Mucosa of rectum (tissue), 2 donors: ENCODE data around the gene CABP2.
A peak's percentile ranks its signal among the peaks of the same experiment; 100 is the strongest.
"Not testable (repeated sequence)": the region's sequence is repeated elsewhere in the genome, so short reads cannot be mapped to it uniquely, and the experiment has no call there.

ENCODE experiments used
- H3K27ac ChIP-seq, 2 donors: one replicate each; pipeline ENCODE4 v1.7.0; 2013; ENCODE audit warnings: inconsistent platforms in 2 of 2, low read depth in 2 of 2, low read length in 2 of 2
- H3K27me3 ChIP-seq, 2 donors: one replicate each; pipeline ENCODE4 v1.7.0; 2013; ENCODE audit warnings: low read length in 2 of 2; ENCODE audit not compliant: control insufficient read depth in 2 of 2, insufficient read depth in 2 of 2
- H3K36me3 ChIP-seq, 2 donors: one replicate each; pipeline ENCODE4 v1.7.0; 2013; ENCODE audit warnings: low read length in 2 of 2; ENCODE audit not compliant: control insufficient read depth in 2 of 2, insufficient read depth in 2 of 2
- H3K4me1 ChIP-seq, 2 donors: one replicate each; pipeline ENCODE4 v1.7.0; 2013; ENCODE audit warnings: low read length in 2 of 2, mild to moderate bottlenecking in 1 of 2; ENCODE audit not compliant: control insufficient read depth in 2 of 2, insufficient read depth in 2 of 2
- H3K4me3 ChIP-seq, 2 donors: one replicate each; pipeline ENCODE4 v1.7.0; 2013; ENCODE audit warnings: low read length in 2 of 2
- H3K9ac ChIP-seq, 2 donors: one replicate each; pipeline ENCODE4 v1.7.0; 2013; ENCODE audit warnings: low read length in 2 of 2, low read depth in 1 of 2, mild to moderate bottlenecking in 1 of 2
- H3K9me3 ChIP-seq, 2 donors: one replicate each; pipeline ENCODE4 v1.7.0; 2013; ENCODE audit warnings: low read length in 2 of 2; ENCODE audit not compliant: control insufficient read depth in 2 of 2
- donor health status: healthy.
- donor health status: Normal muscosa, but diverticular disease.

The CABP2 gene

GRCh38 chr11:67511558-67511957 lies 11.7 kb downstream of the CABP2 start:
- H3K9ac ChIP-seq, H3K9me3 ChIP-seq, H3K27ac ChIP-seq, H3K4me3 ChIP-seq, H3K27me3 ChIP-seq, H3K36me3 ChIP-seq: not testable (repeated sequence)
- peaks cover 15 to 20% of the 10 kb centered on the region in 2 donors for H3K4me1 ChIP-seq

GRCh38 chr11:67510023-67510345 lies 13.3 kb downstream of the CABP2 start:
- no peaks in the 10 kb centered on the region for H3K9me3 ChIP-seq
- H3K27me3 ChIP-seq: no peaks in the 10 kb centered on the region
- no peaks in the 10 kb centered on the region for H3K36me3 ChIP-seq
- no peak overlapping the region for H3K4me3 ChIP-seq
- H3K4me1 ChIP-seq: peaks cover 28 to 31% of the 10 kb centered on the region in 2 donors
- H3K9ac ChIP-seq: no peak overlapping the region
- no peak overlapping the region for H3K27ac ChIP-seq

GRCh38 chr11:67508486-67509121 lies 14.6 kb downstream of the CABP2 start:
- Histone ChIP-seq H3K4me1 (peaks cover 32 to 38% of the 10 kb centered on the region in 2 donors), H3K36me3 (no peaks in the 10 kb centered on the region), H3K9me3 (no peaks in the 10 kb centered on the region), H3K9ac (peak overlapping the region; percentile 89 to 91), H3K27me3 (no peaks in the 10 kb centered on the region), H3K4me3 (peak overlapping the region; percentile 85 to 87), H3K27ac (peak overlapping the region; percentile 99 to 100)

GRCh38 chr11:67507864-67508485 lies 15.3 kb downstream of the CABP2 start, which contains the start of gene CDK2AP2:
TSS of gene CDK2AP2 (minus strand) at chr11:67508162. CDS start at chr11:67508082, 80 bp downstream.
- Histone ChIP-seq H3K9me3 (no peaks in the 10 kb centered on the region), H3K27me3 (no peaks in the 10 kb centered on the region), H3K4me3 (peak within 1 kb of the TSS; percentile 85 to 87), H3K27ac (peak within 1 kb of the TSS; percentile 99 to 100), H3K4me1 (peaks cover 32 to 39% of the 10 kb centered on the region in 2 donors), H3K36me3 (no peaks in the 10 kb centered on the region), H3K9ac (peak within 1 kb of the TSS; percentile 89 to 91)

- Histone ChIP-seq H3K36me3 (peaks cover 0 to 2% of the 10 kb centered on the region in 2 donors), H3K27me3 (no peaks in the 10 kb centered on the region), H3K4me3 (peak overlapping the region; percentile 85 to 87), H3K9ac (peak overlapping the region; percentile 86 to 89), H3K9me3 (no peaks in the 10 kb centered on the region), H3K4me1 (peaks cover 32 to 39% of the 10 kb centered on the region in 2 donors), H3K27ac (peak overlapping the region; percentile 99 to 100)
These were observed 15.9 kb downstream of the CABP2 start for GRCh38 chr11:67507242-67507863.

- H3K27me3 ChIP-seq: no peaks in the 10 kb centered on the region
- H3K4me1 ChIP-seq: peaks cover 32 to 39% of the 10 kb centered on the region in 2 donors
- peak overlapping the region; percentile 85 to 87 for H3K4me3 ChIP-seq
- H3K9me3 ChIP-seq: no peaks in the 10 kb centered on the region
- H3K27ac ChIP-seq: peak overlapping the region; percentile 99 to 100
- peak overlapping the region; percentile 86 to 89 for H3K9ac ChIP-seq
- H3K36me3 ChIP-seq: peaks cover 0 to 6% of the 10 kb centered on the region in 2 donors
These were observed 16.7 kb downstream of the CABP2 start for GRCh38 chr11:67506426-67507051.

GRCh38 chr11:67505605-67506396 lies 17.4 kb downstream of the CABP2 start:
- Histone ChIP-seq H3K4me3 (peak overlapping the region; percentile 85 to 87), H3K9ac (peak overlapping the region; percentile 92)

GRCh38 chr11:67504950-67505581 lies 18.2 kb downstream of the CABP2 start, which contains the start of gene PITPNM1:
TSS of gene PITPNM1 (minus strand) at chr11:67505363. CDS start at chr11:67504180, 1,183 bp downstream.
- Histone ChIP-seq H3K4me3 (peak within 1 kb of the TSS; percentile 85 to 87), H3K36me3 (peaks cover 9 to 14% of the 10 kb centered on the region in 2 donors), H3K9me3 (no peaks in the 10 kb centered on the region), H3K27me3 (no peaks in the 10 kb centered on the region), H3K9ac (peak within 1 kb of the TSS; percentile 92), H3K4me1 (peaks cover 32 to 37% of the 10 kb centered on the region in 2 donors), H3K27ac (peak within 1 kb of the TSS; percentile 99 to 100)

More at GRCh38 chr11:67505605-67506396, 17.4 kb downstream of the CABP2 start:
- Histone ChIP-seq H3K36me3 (peaks cover 4 to 11% of the 10 kb centered on the region in 2 donors), H3K9me3 (no peaks in the 10 kb centered on the region), H3K4me1 (peaks cover 32 to 39% of the 10 kb centered on the region in 2 donors), H3K27me3 (no peaks in the 10 kb centered on the region), H3K27ac (peak overlapping the region; percentile 99 to 100)
